ENCODE measurements around the gene GSTM2. TPM values are rescaled to one million over a fixed set of nuclear protein-coding genes. Genes with fewer than 3 reads are reported as not detected.

The GSTM2 gene
- total RNA-seq, 2 experiments from 2014 or later = 106 to 107 TPM

- DNase-seq = peak in 1 of 14 experiments; percentile 14
- no peak overlapping the region for H3K27ac Mint-ChIP-seq
Observed at GRCh38 chr1:109631513-109632505, 36.0 kb upstream of the GSTM2 start.

GRCh38 chr1:109632671-109633346, 35.0 kb upstream of the GSTM2 start:
- ATAC-seq (ENCODE audit: poor library complexity) = no peak
- TF ChIP-seq CTCF (IDR thresholded peaks at IDR 0.05) = no peak
- Mint-ChIP-seq H3K4me1 (ENCODE audit: low read depth) (peaks cover 14% of the 10 kb centered on the region), H3K9me3 (no peaks in the 10 kb centered on the region), H3K36me3 (ENCODE audit: low read depth) (peaks cover 41% of the 10 kb centered on the region), H3K4me3 (no peak overlapping the region), H3K27me3 (no peaks in the 10 kb centered on the region), H3K27ac (no peak overlapping the region)
- Histone ChIP-seq H3K4me1 (ENCODE audit: insufficient read depth, low read length) (peaks cover 9% of the 10 kb centered on the region), H3K36me3 (ENCODE audit: insufficient read depth, low read length) (peaks cover 40% of the 10 kb centered on the region), H3K9me3 (ENCODE audit: control insufficient read depth in 1 of 2, insufficient read depth in 1 of 2, low read length in 2 of 2) (no peaks in the 10 kb centered on the region), H3K4me3 (ENCODE audit: low read length) (no peak overlapping the region), H3K27ac (ENCODE audit: low read depth in 1 of 2, low read length in 2 of 2) (no peak overlapping the region), H3K27me3 (ENCODE audit: control insufficient read depth in 1 of 2, insufficient read depth in 2 of 2, low read length in 2 of 2) (no peaks in the 10 kb centered on the region)
- peak in 1 of 14 experiments; percentile 11 for DNase-seq
- intact Hi-C loops (cut with DNase I, micrococcal nuclease) = loop anchor here in 1 of 2 experiments (5.0 kb wide), 1 partner anchor 41 kb away; no protein-coding TSS in a partner anchor
- CTCF ChIA-PET = interaction anchor here (0.8 to 1.8 kb wide), 2 partner anchors 87 to 351 kb away, joined by 3 to 6 read pairs; no protein-coding TSS in a partner anchor
- POLR2A ChIA-PET = no interaction called here

More at GRCh38 chr1:109631513-109632505, 36.0 kb upstream of the GSTM2 start:
- Mint-ChIP-seq H3K36me3 (ENCODE audit: low read depth) (peaks cover 51% of the 10 kb centered on the region), H3K27me3 (no peaks in the 10 kb centered on the region), H3K4me3 (no peak overlapping the region), H3K9me3 (no peaks in the 10 kb centered on the region), H3K4me1 (ENCODE audit: low read depth) (peaks cover 14% of the 10 kb centered on the region)
- Histone ChIP-seq H3K9me3 (ENCODE audit: control insufficient read depth in 1 of 2, insufficient read depth in 1 of 2, low read length in 2 of 2) (no peaks in the 10 kb centered on the region), H3K27me3 (ENCODE audit: control insufficient read depth in 1 of 2, insufficient read depth in 2 of 2, low read length in 2 of 2) (no peaks in the 10 kb centered on the region), H3K4me3 (ENCODE audit: low read length) (no peak overlapping the region), H3K27ac (ENCODE audit: low read depth in 1 of 2, low read length in 2 of 2) (no peak overlapping the region), H3K4me1 (ENCODE audit: insufficient read depth, low read length) (peaks cover 9% of the 10 kb centered on the region), H3K36me3 (ENCODE audit: insufficient read depth, low read length) (peaks cover 50% of the 10 kb centered on the region)
- intact Hi-C loops (cut with DNase I, micrococcal nuclease) = loop anchor here in 1 of 2 experiments (5.0 kb wide), 1 partner anchor 40 kb away; no protein-coding TSS in a partner anchor
- no peak for ATAC-seq (ENCODE audit: poor library complexity)
- ChIA-PET CTCF (interaction anchor here (1.8 kb wide), 1 partner anchor 86 kb away, joined by 6 read pairs; no protein-coding TSS in a partner anchor), POLR2A (no interaction called here)
- TF ChIP-seq CTCF (IDR thresholded peaks at IDR 0.05) = no peak

- ATAC-seq (ENCODE audit: poor library complexity) (no peak), DNase-seq (peak in 1 of 14 experiments; percentile 7)
- H3K27ac Mint-ChIP-seq = no peak overlapping the region
- no peaks in the 10 kb centered on the region for H3K9me3 ChIP-seq (ENCODE audit: control insufficient read depth in 1 of 2, insufficient read depth in 1 of 2, low read length in 2 of 2)
- no peak overlapping the region for H3K27ac ChIP-seq (ENCODE audit: low read depth in 1 of 2, low read length in 2 of 2)
- POLR2A ChIA-PET = interaction anchor here (1.0 to 1.2 kb wide), 2 partner anchors 86 to 88 kb away, joined by 4 read pairs; partner anchors contain the start of gene GNAI3
- peaks cover 25% of the 10 kb centered on the region for H3K36me3 ChIP-seq (ENCODE audit: insufficient read depth, low read length)
- H3K4me3 Mint-ChIP-seq = no peak overlapping the region
- peaks cover 27% of the 10 kb centered on the region for H3K36me3 Mint-ChIP-seq (ENCODE audit: low read depth)
- intact Hi-C loops (cut with DNase I, micrococcal nuclease) = loop anchor here in 1 of 2 experiments (5.0 kb wide), 1 partner anchor 42 kb away; no protein-coding TSS in a partner anchor
- H3K27me3 ChIP-seq (ENCODE audit: control insufficient read depth in 1 of 2, insufficient read depth in 2 of 2, low read length in 2 of 2) = no peaks in the 10 kb centered on the region
- peaks cover 9% of the 10 kb centered on the region for H3K4me1 ChIP-seq (ENCODE audit: insufficient read depth, low read length)
- H3K9me3 Mint-ChIP-seq = no peaks in the 10 kb centered on the region
- CTCF ChIA-PET = interaction anchor here (1.5 kb wide), 1 partner anchor 15 kb away, joined by 3 read pairs; no protein-coding TSS in a partner anchor
- peaks cover 14% of the 10 kb centered on the region for H3K4me1 Mint-ChIP-seq (ENCODE audit: low read depth)
- H3K4me3 ChIP-seq (ENCODE audit: low read length) = no peak overlapping the region
- no peaks in the 10 kb centered on the region for H3K27me3 Mint-ChIP-seq
- no peak for TF ChIP-seq CTCF (IDR thresholded peaks at IDR 0.05)
Observed at GRCh38 chr1:109634292-109634691, 33.6 kb upstream of the GSTM2 start.

Data from CD4-positive, alpha-beta T cell (primary cell).